ENCODE results near the gene HDHD3.
"Not testable (repeated sequence)": the region's sequence is repeated elsewhere in the genome, so short reads cannot be mapped to it uniquely, and the experiment has no call there.

GRCh38 chr9:113379094-113379828 lies 2.5 kb upstream of the HDHD3 start:
- TF ChIP-seq CTCF (IDR thresholded peaks at IDR 0.05; ENCODE audit: insufficient read depth, low read length, poor library complexity, severe bottlenecking); EZH2phosphoT487 (conservative IDR thresholded peaks at IDR 0.05; ENCODE audit: low read length): not testable (repeated sequence)

Data from SU-DHL-6 (cell line).